HepG2 (cell line): Measurements from ENCODE around the gene ACP2. TPM values are rescaled to one million over a fixed set of nuclear protein-coding genes. Genes with fewer than 3 reads are reported as not detected.
A peak's percentile ranks its signal among the peaks of the same experiment; 100 is the strongest.

ENCODE experiments used
- CBX2 ChIP-seq, 2 experiments: fragments of 200-600 bp in 1 of 2; sonication (generic); formaldehyde crosslinking in 1 of 2; IDR thresholded peaks; 2 replicates each; pipeline versions ENCODE4 v1.7.0 to v1.8.1; 2018 to 2022; ENCODE audit warnings: low read depth in 2 of 2, low read length in 1 of 2, mild to moderate bottlenecking in 1 of 2, missing genetic modification reagents in 1 of 2
- CEBPZ ChIP-seq: IDR thresholded peaks from 2 replicates; pipeline ENCODE4 v1.6.1; 2012; ENCODE audit warnings: low read length, improper control_type of control experiment
- EEA1 ChIP-seq: sonication (generic); formaldehyde crosslinking; IDR thresholded peaks from 2 replicates; pipeline ENCODE4 v1.5.1; 2020; ENCODE audit warnings: mild to moderate bottlenecking, missing genetic modification reagents, borderline replicate concordance
- HBP1 ChIP-seq: IDR thresholded peaks from 2 replicates; pipeline ENCODE4 v1.6.1; 2016; ENCODE audit warnings: low read depth, control low read depth
- KDM6A ChIP-seq: IDR thresholded peaks from 2 replicates; pipeline ENCODE4 v1.6.1; 2016; ENCODE audit warnings: low read depth
- PAF1 ChIP-seq: IDR thresholded peaks from 2 replicates; pipeline ENCODE4 v1.6.1; 2016; ENCODE audit warnings: missing genetic modification reagents, missing compliant biosample characterization
- PHF20 ChIP-seq: sonication (generic); formaldehyde crosslinking; IDR thresholded peaks from 2 replicates; pipeline ENCODE4 v1.5.0; 2020; ENCODE audit warnings: mild to moderate bottlenecking, missing genetic modification reagents
- POLR2G ChIP-seq: fragments of 200-400 bp; formaldehyde crosslinking; IDR thresholded peaks from 2 replicates; pipeline ENCODE4 v1.6.1; 2018; ENCODE audit warnings: mild to moderate bottlenecking, low read depth, low read length, moderate library complexity
- RAD51 ChIP-seq: fragments of 450-650 bp; IDR thresholded peaks from 2 replicates; pipeline ENCODE4 v1.6.1; 2016; ENCODE audit warnings: borderline replicate concordance
- RARG ChIP-seq: sonication (generic); formaldehyde crosslinking; IDR thresholded peaks from 2 replicates; pipeline ENCODE4 v1.4.0; 2020; ENCODE audit warnings: low read depth, mild to moderate bottlenecking, missing genetic modification reagents
- RFX5 ChIP-seq: IDR thresholded peaks from 2 replicates; pipeline ENCODE4 v1.6.1; 2011; ENCODE audit warnings: low read depth, low read length, improper control_type of control experiment
- SNAPC2 ChIP-seq: sonication (generic); formaldehyde crosslinking; IDR thresholded peaks from 2 replicates; pipeline ENCODE4 v1.8.1; 2022; ENCODE audit warnings: mild to moderate bottlenecking, missing genetic modification reagents
- TFE3 ChIP-seq: IDR thresholded peaks from 2 replicates; pipeline ENCODE4 v1.6.1; 2016
- ZNF30 ChIP-seq: sonication (generic); formaldehyde crosslinking; IDR thresholded peaks from 2 replicates; pipeline ENCODE4 v1.5.0; 2020; ENCODE audit warnings: mild to moderate bottlenecking, missing genetic modification reagents
- ZNF552 ChIP-seq: sonication (generic); formaldehyde crosslinking; IDR thresholded peaks from 2 replicates; pipeline ENCODE4 v1.9.0; 2022; ENCODE audit warnings: missing genetic modification reagents, mild to moderate bottlenecking, borderline replicate concordance
- ZNF777 ChIP-seq: sonication (generic); formaldehyde crosslinking; IDR thresholded peaks from 2 replicates; pipeline ENCODE4 v1.4.0; 2020; ENCODE audit warnings: missing genetic modification reagents
- ZNF800 ChIP-seq: sonication (generic); formaldehyde crosslinking; IDR thresholded peaks from 2 replicates; pipeline ENCODE4 v1.4.0; 2020; ENCODE audit warnings: missing genetic modification reagents
- ZNF850 ChIP-seq: sonication (generic); formaldehyde crosslinking; conservative IDR thresholded peaks from 2 replicates; pipeline ENCODE4 v1.9.0; 2021; ENCODE audit warnings: mild to moderate bottlenecking, missing genetic modification reagents
- ZSCAN30 ChIP-seq: sonication (generic); formaldehyde crosslinking; IDR thresholded peaks from 2 replicates; pipeline ENCODE4 v1.5.0; 2020; ENCODE audit warnings: mild to moderate bottlenecking, missing genetic modification reagents
- ZSCAN31 ChIP-seq: sonication (generic); formaldehyde crosslinking; IDR thresholded peaks from 2 replicates; pipeline ENCODE4 v1.5.0; 2020; ENCODE audit warnings: low read depth, mild to moderate bottlenecking, missing genetic modification reagents
- ZZZ3 ChIP-seq: sonication (generic); formaldehyde crosslinking; IDR thresholded peaks from 2 replicates; pipeline ENCODE4 v1.4.0; 2020; ENCODE audit warnings: missing genetic modification reagents, mild to moderate bottlenecking, borderline replicate concordance
- polyA plus RNA-seq, 8 experiments: library from polyadenylated mRNA; depleted of rRNA in 3 of 8; stranded (reverse) in 7 of 8; unstranded in 1 of 8; fragments of >200 nt; fragmentation: Illumina TruSeq in 4 of 8; extraction: Trizol in 4 of 8; gene quantifications; 2 replicates each; pipeline versions ENCODE4 v1.2.1 to v1.2.3, GENCODE V29; 2011 to 2016; ENCODE audit warnings: low read depth in 4 of 8, missing spikeins in 1 of 8, mixed read lengths in 1 of 8; ENCODE audit not compliant: insufficient read depth in 1 of 8
- total RNA-seq, 5 experiments: library from RNA; depleted of rRNA; stranded (reverse); fragments of >200 nt; fragmentation: Illumina TruSeq; extraction: Trizol; gene quantifications; 2 replicates each; pipeline ENCODE4 v1.2.3, GENCODE V29; 2016; ENCODE audit warnings: low read depth in 1 of 5

Gene ACP2
- total and polyA plus RNA-seq, 2 of the 13 experiments (the other 11 are each of a cell fraction or from before 2014, with no cell fraction given) = 17.7 to 20.2 TPM

- no peak for TF ChIP-seq CEBPZ
- no peak for TF ChIP-seq KDM6A (CRISPR knock-in tag)
- TF ChIP-seq ZNF552 = no peak
- TF ChIP-seq ZNF850 (CRISPR knock-in tag) = no peak
- TF ChIP-seq RAD51 = no peak
- peak; percentile 41; the same call in 1 of the 2 replicates for TF ChIP-seq ZSCAN30
- no peak for TF ChIP-seq ZNF30
- TF ChIP-seq PAF1 = no peak
- TF ChIP-seq RFX5 = no peak
- no peak; the same call in 1 of the 2 replicates for TF ChIP-seq ZZZ3 (CRISPR knock-in tag)
- peak; percentile 20; the same call in 1 of the 2 replicates for TF ChIP-seq ZNF800 (CRISPR knock-in tag)
- no peak for TF ChIP-seq CBX2 (IDR thresholded peaks at IDR 0.05; ENCODE audit: low read depth, low read length)
- TF ChIP-seq CBX2 (CRISPR knock-in tag; IDR thresholded peaks at IDR 0.05; ENCODE audit: low read depth) = no peak
- TF ChIP-seq HBP1 (CRISPR knock-in tag) = no peak
- TF ChIP-seq TFE3 (CRISPR knock-in tag) = no peak; the same call in none of the 2 replicates
- peak; percentile 81; the same call in 1 of the 2 replicates for TF ChIP-seq SNAPC2 (CRISPR knock-in tag)
- TF ChIP-seq POLR2G = peak; percentile 68; the same call in 1 of the 2 replicates
- TF ChIP-seq RARG (CRISPR knock-in tag) = no peak
- no peak for TF ChIP-seq ZNF777 (CRISPR knock-in tag)
- 0 out of 2 replicates have a peak, but pooled peaks have one; percentile 16 for TF ChIP-seq ZSCAN31
- peak; percentile 54 for TF ChIP-seq PHF20 (CRISPR knock-in tag)
- no peak for TF ChIP-seq EEA1 (CRISPR knock-in tag)
Observed at GRCh38 chr11:47269002-47269828, 20.6 kb upstream of the ACP2 start (continued).
